ENCODE data around the gene ERI3. TPM values are rescaled to one million over a fixed set of nuclear protein-coding genes. Genes with fewer than 3 reads are reported as not detected.

The ERI3 gene
- polyA plus RNA-seq, 10 donors, result 40.7 to 55.2 (median 46.2) TPM

DNA sequence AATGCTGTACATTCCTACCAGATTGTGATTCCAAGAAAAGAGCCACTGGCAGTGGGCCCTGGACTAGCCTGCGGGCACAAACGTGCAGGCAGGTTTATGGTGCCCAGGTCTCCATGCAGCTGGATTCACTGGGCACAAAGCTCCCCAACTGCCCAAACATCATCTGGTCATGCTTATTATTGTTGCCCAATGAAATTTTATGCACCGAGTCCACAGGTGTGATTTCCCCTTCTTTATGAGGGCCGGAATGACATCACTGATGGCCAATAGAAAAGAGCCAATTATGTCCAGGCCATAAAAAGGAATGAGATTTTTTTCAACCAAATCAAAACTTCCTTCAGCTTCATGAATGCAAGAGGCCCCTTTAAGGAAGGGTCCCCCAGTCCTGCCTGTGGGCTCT is 66.2 kb downstream of the ERI3 start:
- no peak for DNase-seq

DNA sequence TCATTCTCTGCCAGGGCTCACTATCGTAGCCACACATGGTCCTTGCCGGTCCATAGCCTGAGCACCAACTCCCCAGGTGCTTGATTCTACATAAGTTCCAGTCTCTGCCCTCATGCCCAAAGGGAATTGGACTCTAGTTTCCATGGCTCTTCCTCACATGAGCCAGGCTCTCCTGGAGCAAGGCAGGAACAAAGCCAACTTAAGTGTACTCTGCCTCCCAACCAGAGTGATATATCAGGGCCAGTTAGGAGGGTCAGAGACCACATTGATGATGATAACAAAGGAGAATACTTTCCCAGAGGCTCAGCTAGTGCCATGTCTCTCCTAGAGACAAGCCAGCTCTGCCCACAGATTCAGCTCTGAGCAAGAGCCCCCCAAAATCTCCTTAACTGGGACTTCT is 70.9 kb downstream of the ERI3 start:
- no peak for DNase-seq

DNA sequence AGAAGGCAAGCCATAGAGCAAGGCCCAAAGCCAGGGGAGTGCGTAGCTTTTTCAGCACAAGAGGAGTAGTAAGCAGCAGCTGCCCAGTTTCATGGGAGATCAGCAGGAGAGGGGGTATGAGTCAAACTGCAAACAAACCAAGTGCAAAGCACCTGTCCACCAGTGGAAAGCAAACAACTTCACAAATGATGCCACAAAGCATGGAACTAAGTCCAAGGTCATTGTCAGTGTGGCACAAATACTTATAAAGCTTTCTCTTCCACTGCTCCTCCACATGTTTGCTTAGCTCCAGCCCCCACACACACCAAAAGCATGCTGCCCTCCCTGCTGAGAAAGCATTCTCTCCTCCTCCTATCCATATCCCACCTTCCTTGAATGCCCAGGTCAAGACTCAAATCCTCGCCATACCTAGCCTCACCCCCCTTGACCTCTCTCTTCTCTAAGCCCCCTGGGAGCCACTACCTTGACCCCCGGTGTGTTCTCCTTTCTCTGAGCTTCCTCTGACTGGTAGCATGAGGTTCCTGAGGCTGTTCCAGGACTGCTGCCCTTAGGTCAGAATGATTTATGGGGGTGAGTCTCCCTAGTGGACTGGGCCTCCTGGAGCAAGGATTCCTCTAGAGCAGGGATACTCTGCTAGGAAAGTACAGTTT is 71.4 kb downstream of the ERI3 start:
- DNase-seq, result no peak

DNA sequence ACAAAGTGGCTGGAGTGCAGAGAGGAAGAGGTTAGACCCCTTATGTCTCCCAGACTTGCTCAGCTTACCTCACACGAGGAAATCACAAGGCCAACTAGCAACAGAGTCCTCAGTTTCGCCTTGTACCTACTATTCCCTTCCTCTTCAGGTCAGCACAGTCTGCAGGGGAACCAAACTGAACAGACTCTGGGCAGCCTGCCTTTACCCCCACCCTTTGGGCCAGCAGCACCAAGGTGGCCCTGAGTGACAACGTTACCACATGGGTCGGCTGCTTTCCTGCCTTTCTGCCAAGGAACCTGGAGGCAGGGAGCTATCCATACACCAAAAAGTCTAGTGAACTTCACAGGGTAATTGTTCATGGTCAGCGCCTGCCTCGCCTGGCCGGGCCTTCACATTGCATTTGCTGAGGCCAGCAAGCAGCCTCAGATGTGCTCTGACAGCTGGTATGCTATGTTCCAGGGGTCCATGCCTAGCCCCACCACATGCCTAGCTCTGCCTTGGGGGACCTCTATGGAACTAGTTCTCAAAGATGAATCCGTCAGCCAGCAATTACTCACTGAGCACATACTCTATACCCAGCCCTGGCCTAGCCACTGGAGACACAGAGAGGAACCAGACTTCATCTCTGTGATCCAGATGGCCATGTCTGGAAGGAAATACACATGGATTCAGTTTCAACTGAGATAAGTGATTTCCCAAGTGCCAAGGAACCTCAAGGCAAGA is 72.2 kb downstream of the ERI3 start:
- no peak for DNase-seq

DNA sequence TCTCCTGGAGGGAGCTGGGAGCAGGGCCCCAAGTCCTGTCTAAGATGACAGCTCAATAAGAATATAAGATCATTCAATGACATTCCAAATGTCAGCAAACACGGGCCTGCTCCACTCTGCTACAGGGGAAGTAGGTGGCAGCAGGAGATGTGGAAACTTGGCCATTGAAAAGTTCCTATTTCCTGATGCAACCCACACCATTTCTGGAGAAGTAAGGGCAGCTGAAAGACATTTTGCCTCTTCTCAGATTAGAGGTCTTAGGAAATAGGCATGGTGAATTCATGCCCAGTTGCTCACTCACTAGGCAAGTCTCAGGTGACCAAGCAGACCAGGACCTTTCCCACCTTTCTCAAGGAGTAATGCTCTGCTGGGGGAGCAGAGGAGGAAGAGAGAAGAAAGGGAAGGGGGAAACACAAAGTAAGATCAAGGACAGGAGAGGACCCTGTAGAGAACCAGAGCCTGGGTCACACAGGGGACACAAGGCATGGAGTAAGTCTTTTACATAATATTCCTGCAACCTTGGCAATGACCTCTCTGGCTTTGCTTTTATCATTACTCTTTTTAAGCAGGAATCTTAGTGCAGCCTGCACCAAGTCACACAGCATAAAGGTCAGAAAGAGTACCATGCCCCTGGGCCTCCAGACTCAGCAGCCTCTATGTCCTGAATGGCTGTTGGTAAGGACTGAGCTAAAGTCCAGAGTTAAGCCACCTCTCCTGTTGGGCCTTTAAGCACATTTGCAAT is 72.9 kb downstream of the ERI3 start:
- no peak for DNase-seq

DNA sequence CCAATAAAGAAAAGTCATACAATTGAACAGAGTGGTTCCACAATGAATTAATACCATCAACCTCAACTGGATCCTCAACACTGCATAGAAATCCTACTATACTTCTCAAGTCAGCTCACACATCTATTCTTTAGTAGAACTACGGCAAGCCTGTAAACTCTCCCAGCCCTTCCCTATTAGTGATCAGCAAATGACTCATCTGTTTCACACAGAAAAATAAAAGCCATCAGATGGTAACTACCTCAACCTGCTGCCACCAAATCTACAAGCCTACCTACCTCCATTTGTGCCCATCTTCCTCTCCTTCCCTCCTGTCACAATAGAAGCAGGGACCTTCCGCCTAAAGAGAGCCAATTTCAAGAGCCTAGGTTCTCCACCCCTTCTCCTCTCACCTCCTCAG is 78.2 kb downstream of the ERI3 start:
- no peak for DNase-seq

DNA sequence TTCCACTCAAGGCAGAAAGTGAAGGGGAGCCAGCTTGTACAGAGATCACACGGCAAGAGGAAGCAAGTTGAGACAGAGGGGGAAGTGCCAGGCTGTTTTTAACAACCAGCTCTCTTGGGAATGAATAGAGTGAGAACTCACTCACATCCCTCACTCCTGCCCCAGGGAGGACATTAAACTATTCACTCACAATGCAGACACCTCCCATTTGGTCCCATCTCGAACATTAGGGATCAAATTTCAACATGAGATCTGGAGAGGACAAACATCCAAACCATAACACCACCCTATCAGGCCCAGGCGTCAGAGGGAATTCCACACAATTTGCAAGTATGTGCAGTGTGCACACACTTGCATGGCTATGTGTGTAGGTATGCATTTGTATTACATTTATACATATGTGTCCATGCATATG is 79.1 kb downstream of the ERI3 start:
- DNase-seq, result no peak

DNA sequence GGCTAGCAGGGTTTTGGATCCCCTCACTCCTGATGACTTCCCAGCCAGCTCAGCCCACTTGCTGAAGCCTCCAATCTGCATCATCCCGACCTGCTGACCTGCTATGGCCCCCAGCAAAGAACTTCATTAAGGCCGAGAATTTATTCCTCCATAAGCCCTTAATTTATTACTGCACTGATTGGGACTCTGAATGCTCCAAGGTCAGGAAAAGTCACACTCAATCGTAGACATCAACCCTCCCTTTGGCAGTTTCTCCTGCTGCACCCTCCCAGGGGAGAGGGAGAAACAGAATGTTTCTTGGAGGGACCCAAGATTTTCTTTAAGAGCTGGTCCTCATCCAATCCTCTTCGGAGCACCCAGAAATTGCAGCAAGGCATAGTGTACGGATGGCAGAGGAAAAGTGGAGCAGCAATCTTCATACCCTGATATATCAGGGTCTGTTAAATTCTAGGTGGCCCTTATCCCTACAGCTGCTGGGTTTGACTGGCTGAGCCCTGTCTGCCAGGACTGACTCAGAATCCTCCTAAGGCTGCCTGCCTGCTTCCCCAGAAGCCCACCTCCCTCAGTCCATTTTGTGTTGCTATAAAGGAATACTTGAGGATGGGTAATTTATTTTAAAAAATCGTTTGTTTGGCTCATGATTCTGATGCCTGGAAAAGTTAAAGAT is 79.6 kb downstream of the ERI3 start:
- no peak for DNase-seq

DNA sequence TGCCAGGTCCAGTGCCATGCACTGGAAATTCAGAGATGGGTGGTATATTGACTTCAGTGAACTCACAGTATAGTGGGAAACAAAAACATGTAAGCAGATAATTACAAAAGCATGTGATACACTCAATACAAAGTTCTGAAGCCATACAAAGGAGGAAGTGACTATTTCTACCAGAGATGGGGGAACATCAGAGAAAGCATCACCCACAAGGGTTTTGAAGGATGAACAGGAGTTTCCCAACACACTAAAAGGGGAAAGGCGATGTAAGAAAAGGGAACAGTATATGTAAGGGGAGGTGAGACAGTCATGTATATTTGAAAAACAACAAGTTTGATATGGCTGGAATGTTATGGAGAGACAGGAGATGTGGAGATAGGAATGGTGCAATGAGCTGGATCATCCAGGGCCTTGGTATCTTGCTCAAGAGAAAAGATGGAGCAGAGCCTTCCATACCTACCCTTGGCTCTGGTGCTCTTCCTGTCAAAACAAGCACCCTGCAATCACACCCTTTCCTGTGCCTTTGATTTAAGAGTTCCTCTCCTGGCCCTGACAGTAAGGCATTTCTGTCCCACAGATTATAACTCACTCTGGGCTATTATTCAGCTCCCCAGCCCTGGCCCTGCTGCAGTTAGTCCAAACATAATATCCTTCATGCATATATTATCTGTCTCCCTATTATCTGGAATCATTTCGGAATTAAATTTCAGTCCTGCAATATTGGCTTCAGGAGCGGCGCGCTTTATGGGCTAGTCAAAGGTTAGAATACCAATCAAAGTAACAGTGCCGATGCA is 81.3 kb downstream of the ERI3 start:
- no peak for DNase-seq

DNA sequence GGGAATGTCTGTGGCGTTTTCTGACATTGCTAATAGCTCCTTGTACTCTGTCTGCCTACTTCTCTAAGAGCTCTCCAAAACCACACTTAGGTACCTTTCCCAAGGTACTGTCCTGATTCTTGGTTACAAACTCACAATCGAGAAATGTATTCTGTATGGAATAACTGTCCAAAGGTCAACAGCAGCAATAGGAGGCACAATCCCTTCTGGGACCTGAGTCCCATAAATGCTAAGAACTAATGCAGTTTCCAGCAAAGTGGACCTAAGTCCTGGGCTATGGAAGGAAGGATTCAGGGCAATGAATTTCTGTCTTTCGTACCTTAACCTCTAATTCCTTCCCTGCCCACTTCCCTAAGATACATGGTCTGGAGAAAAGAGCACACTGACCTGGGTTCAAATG is 82.1 kb downstream of the ERI3 start:
- DNase-seq, result no peak

DNA sequence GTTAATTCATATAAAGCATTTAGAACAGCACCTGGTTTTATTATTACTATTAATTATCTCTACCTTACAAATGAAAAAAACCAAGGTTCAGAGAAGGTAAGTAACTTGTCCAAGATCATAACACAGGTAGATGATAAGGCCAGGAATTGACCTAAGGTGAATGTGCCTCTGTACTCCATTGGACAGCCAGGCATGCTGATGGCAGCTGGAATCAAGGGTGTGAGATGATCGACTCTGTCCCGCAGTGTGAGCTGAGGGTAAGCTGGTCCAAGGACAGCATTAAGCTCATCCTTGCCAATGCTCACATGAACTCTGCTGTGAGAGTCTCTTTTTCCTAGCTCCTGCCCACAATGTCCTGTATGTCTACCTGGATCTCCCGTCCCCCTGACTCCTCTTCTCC is 83.4 kb downstream of the ERI3 start:
- DNase-seq, result no peak

DNA sequence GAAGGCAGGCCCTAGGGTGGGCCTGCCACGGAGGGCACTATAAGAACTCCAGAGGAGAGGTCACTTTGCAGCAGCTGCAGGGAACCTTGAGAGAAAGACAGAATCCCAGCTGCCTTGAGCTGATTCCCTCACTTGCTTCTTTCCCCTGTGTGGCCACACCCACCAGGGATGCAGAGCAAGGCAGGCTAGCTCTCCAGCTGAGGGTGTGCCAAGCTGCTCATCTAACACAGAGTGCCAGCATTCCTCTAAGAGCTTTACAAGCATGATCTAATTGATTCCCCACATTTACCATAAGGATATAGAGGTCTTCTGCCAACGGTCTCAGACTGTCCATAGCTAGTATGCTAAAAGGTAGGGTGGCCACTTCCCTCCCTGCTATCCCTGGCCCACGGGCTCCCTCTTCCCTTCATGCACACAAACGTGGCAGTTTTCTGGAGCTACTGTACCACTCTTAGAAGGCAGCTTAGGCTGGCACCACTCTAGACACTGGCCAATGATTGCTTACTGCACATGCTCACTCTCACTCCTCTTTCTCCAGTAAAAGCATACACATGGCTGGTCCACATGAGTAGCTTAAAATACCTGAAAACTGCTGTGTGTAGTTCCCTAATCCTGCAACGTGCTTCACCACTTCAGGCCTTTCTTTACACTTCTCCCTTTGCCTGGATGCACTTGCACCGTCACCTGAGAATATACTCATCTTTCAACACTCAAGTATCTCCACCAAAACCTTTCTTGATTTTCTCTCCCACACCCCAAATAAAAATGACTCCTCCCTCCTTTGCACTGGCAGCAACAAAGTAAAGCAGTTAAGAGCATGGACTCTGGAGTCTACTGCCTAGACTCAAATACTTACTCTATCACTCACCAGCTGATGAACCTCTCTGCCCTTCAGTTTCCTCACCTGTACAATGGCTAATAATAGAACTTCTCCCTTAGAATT is 84.1 kb downstream of the ERI3 start:
- peak in 2 of 3 donors; percentile 50 to 66 for DNase-seq

DNA sequence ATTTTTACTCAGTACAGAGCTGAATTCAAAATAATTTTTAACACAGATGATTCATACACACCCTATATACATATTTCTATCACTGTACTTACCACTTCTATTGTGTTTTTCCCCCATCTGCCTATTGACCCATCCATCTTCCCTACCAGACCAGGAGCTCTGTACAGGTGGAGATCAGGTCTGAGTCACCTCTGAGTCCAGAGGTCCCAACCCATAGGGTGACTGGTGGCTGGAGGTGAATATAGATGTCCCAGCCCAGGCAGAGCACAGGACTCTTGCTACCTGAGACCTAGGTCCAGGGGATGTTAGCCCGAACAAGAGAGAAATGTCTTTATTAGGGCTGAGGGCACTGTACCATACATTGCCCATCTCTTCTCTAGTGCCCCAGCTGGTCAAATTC is 87.0 kb downstream of the ERI3 start:
- DNase-seq, result no peak

DNA sequence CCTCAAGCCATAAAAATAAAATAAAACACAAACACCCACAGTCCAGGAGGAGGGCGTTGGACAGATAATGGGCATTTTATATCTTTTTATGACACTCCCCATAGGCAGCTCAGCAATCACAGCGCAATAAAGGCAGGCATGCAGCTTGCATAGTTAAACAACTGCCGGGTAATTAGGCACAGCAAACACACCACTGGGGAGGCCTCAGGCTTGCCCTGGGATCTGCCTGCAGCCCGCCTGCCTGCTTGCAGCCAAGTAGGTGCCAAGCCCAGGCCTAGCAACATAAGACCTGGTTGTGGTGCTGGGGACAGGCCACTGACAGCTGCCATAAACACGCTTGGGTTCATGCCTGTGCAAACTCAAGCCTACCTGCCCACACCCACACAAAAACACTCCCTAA is 87.6 kb downstream of the ERI3 start:
- DNase-seq, result no peak

DNA sequence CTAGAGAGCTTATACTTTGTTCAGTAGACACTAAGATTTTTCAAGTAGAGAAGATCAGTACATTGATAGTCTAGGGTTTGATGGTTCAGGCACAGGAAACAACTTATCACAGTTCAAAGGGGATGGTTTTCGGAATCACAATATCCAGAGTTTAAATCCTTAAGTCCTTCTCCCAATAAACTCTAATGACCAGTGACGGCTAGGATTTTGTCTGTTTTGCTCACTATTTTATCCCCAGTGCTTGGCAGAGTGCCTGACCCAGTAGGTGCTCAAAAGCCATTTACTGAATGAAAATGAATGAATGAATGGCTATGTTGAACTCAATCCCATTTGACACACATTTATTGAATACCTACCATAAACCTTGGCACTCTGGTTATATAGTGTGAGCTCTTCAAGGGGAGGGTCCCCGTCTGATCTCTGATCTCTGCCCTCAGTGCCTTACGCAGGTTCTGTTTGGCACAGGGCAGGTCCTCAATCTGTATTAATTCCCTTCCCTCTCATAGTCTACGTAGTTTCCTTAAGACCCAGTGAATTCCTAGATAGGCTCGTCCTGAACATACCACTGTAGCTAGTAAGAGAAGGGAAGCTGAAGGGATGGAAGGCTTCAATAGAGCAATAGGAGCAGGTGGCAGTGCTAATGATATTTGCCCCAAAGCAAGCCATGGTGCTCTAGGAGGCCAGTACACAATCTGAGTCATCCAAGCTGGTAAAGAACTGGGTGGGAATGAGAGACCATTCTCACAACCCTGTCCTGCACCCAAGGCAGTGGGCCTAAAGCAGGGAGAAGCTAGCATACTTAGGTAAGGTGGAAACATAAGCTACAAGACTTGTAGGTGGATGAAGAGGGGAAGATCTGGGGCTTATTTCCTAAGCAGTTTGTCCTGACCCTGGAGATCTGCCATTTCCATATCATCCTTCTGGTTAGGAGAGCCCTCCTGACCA is 88.4 kb downstream of the ERI3 start:
- DNase-seq, result no peak

DNA sequence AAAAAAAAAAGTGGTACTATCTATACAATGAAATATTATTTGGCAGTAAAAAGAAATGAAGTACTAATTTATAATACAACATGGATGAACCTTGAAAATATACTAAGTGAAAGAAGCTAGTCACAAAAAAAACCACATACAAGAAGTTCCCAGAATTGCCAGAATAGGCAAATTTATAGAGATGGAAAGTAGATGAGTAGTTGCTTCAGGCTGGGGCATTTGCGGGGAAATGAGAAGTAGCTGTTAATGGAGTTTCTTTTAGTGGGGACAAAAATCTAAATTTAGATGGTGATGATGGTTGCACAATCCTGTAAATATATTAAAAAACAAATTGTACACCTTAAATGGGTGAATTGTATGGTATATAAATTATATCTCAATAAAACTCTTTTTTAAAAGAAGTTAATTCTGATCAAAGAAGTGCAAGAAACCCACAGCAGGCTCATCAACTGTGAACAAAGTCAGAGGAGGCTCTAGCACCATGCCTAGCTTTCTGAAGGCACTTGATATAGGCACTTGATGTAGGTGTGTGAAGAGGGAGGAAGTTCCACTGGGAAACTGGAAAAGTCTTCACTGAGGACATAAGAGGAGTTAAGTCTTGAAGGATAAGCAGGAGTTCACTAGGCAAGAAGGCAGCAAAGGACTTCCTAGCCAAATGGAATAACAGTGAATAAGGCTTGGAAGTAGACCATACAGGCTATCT is 89.2 kb downstream of the ERI3 start:
- no peak for DNase-seq

DNA sequence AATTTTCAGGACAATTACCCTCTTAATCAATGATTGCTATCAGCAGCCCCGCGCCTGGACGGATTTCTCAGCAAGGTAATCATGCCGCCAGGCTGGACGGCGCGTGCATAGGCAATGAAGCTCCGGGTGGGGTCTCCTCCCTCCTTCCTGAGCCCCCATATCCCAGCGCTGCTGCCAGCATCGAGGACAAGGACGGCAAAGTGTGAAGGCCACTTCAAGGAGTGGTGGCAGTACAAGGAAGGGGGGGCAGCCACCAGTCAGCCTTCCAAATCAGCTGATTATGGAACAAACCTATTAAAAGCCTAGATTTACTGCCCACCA is 90.6 kb downstream of the ERI3 start:
- DNase-seq, result no peak

DNA sequence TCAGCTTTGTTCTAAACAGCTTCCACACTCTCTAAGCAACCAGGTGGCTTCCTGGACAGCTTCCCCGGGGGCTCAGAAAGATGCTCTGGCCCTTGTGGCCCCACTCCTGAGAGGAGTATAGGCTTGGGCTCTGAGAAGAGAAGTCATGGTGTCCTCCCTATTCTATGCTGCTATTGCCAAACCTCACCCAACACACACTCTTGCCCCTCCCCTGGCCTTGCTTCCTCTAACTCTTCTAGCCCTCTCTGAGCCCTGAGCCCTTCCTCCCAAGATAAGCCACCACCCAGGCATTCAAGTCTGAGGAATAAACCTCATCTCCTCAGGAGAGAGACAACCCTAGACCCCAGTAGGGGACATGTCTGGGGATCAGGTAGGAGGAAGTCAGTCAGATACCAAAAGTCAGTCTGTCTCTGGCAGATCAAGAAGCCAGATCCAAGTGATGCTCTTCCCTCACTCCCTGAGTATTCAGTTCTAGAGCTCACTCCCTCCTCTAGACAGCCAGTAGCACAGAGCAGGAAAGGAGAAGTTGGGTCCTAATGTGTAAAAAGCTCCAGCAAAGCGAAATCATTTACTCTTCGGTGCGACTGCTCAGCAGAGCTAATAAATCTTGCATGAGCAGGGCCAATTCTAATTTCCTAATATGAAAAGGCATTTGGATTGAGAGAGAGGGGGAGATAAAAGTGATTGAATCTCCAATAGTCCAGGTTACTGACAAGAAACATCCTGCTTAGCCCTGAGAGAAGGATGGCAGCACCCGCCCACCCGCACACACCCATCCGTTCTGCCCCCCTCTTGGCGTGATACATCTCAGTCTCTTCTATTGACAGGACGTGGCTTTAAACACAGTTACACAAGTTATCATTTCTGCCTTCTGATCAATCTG is 91.2 kb downstream of the ERI3 start:
- DNase-seq, result no peak

All from muscle of back (tissue), 11 donors.